ENCODE data around the gene PTGIS. TPM values are rescaled to one million over a fixed set of nuclear protein-coding genes. Genes with fewer than 3 reads are reported as not detected.

The PTGIS gene
- total RNA-seq, 1 experiment from 2014 or later, result 0.26 TPM

DNA sequence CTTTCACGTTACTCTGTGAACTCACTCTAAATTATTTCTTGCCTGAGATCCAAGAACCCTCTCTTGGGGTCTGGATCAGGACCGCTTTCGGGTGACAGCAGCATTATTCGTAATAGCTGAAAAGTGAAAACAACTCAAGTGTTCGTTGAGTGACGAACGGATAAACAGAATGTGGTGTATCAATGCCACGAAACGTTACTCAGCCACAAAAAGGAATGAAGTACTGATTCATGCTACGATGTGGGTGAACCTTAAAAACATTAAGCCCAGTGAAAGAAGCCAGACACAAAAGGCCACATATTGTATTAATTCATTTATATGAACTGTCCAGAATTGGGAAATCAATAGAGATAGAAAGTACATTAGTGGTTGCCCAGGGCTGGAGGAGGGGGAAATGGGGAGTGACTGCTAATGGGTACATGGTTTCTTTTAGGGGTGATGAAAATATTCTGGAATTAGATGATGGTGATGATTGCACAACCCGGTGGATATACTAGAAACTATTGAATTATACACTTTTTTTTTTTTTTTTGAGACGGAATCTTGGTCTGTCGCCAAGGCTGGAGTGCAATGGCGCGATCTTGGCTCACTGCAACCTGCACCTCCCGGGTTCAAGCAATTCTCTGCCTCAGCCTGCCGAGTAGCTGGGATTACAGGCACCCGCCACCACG is 8.4 kb downstream of the PTGIS start:
- H3K27ac Mint-ChIP-seq (ENCODE audit: unreplicated experiment), result no peak overlapping the region
- CTCF ChIA-PET, result interaction anchor here (0.6 kb wide), 1 partner anchor 1849 kb away, joined by 3 read pairs; no protein-coding TSS in a partner anchor
- BruUV-seq (replicated peaks), result no TSS peak
- intact Hi-C loops (cut with micrococcal nuclease; ENCODE audit: unreplicated experiment), result no loop called here
- no peaks in the 10 kb centered on the region for H3K9me3 Mint-ChIP-seq (ENCODE audit: low read depth, unreplicated experiment)
- TF ChIP-seq, protein P1, sequence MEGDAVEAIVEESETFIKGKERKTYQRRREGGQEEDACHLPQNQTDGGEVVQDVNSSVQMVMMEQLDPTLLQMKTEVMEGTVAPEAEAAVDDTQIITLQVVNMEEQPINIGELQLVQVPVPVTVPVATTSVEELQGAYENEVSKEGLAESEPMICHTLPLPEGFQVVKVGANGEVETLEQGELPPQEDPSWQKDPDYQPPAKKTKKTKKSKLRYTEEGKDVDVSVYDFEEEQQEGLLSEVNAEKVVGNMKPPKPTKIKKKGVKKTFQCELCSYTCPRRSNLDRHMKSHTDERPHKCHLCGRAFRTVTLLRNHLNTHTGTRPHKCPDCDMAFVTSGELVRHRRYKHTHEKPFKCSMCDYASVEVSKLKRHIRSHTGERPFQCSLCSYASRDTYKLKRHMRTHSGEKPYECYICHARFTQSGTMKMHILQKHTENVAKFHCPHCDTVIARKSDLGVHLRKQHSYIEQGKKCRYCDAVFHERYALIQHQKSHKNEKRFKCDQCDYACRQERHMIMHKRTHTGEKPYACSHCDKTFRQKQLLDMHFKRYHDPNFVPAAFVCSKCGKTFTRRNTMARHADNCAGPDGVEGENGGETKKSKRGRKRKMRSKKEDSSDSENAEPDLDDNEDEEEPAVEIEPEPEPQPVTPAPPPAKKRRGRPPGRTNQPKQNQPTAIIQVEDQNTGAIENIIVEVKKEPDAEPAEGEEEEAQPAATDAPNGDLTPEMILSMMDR (IDR thresholded peaks at IDR 0.05; ENCODE audit: unreplicated experiment), result no peak
- DNase-seq, result no peak
- peaks cover 6% of the 10 kb centered on the region for H3K36me3 Mint-ChIP-seq (ENCODE audit: insufficient read depth, unreplicated experiment)
- H3K4me1 Mint-ChIP-seq (ENCODE audit: low read depth, unreplicated experiment), result peaks cover 31% of the 10 kb centered on the region
- no peak overlapping the region for H3K4me3 Mint-ChIP-seq (ENCODE audit: low read depth, unreplicated experiment)
- H3K27me3 Mint-ChIP-seq (ENCODE audit: unreplicated experiment), result no peaks in the 10 kb centered on the region

DNA sequence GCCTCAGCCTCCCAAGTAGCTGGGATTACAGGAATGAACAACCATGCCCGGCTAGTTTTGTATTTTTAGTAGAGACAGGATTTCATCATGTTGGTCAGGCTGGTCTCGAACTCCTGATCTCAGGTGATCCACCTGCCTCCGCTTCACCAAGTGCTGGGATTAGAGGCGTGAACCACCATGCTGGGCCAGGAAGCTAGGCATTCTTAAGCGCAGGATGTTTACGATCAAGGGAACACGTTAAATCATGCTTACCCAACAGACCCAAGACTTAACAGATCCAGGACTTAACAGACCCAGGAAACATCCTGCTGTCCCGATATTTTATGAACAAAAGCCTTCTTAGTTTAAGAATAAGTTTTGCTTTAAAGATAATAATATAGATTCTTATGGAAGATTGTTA is 9.1 kb downstream of the PTGIS start:
- no peak for DNase-seq
- H3K36me3 Mint-ChIP-seq (ENCODE audit: insufficient read depth, unreplicated experiment), result peaks cover 6% of the 10 kb centered on the region
- intact Hi-C loops (cut with micrococcal nuclease; ENCODE audit: unreplicated experiment), result no loop called here
- H3K4me1 Mint-ChIP-seq (ENCODE audit: low read depth, unreplicated experiment), result peaks cover 31% of the 10 kb centered on the region
- TF ChIP-seq, protein P1 (IDR thresholded peaks at IDR 0.05; ENCODE audit: unreplicated experiment), result no peak
- no peak overlapping the region for H3K4me3 Mint-ChIP-seq (ENCODE audit: low read depth, unreplicated experiment)
- no peaks in the 10 kb centered on the region for H3K9me3 Mint-ChIP-seq (ENCODE audit: low read depth, unreplicated experiment)
- BruUV-seq (replicated peaks), result no TSS peak
- no peak overlapping the region for H3K27ac Mint-ChIP-seq (ENCODE audit: unreplicated experiment)
- CTCF ChIA-PET, result interaction anchor here (0.7 kb wide), 1 partner anchor 1386 kb away, joined by 3 read pairs; no protein-coding TSS in a partner anchor
- no peaks in the 10 kb centered on the region for H3K27me3 Mint-ChIP-seq (ENCODE audit: unreplicated experiment)

DNA sequence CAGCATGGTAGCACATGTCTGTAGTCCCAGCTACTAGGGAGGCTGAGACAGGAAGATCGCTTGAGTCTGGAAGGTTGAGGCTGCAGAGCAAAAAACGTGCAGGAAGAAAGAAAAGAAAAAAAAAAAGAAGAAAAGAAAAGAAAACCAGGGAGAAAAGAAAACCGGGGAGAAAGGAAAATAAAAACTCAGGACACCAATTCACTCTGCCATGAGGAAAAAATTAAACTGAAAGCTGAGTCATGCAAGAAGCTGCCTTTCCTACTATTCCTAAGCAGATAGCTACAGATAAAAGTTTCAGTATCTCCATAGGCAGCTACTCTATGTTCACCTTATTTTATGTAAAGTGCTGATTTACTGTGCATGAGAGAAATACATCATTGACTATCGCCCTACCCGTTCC is 10.5 kb downstream of the PTGIS start:
- intact Hi-C loops (cut with micrococcal nuclease; ENCODE audit: unreplicated experiment), result no loop called here
- DNase-seq, result no peak
- Mint-ChIP-seq H3K27ac (ENCODE audit: unreplicated experiment) (no peak overlapping the region), H3K9me3 (ENCODE audit: low read depth, unreplicated experiment) (no peaks in the 10 kb centered on the region), H3K4me3 (ENCODE audit: low read depth, unreplicated experiment) (no peak overlapping the region), H3K36me3 (ENCODE audit: insufficient read depth, unreplicated experiment) (peaks cover 2% of the 10 kb centered on the region), H3K4me1 (ENCODE audit: low read depth, unreplicated experiment) (peaks cover 29% of the 10 kb centered on the region), H3K27me3 (ENCODE audit: unreplicated experiment) (no peaks in the 10 kb centered on the region)
- no TSS peak for BruUV-seq (replicated peaks)
- CTCF ChIA-PET, result interaction anchor here (0.7 to 1.2 kb wide), 3 partner anchors 9 to 34 kb away, joined by 3 to 5 read pairs (median 4); no protein-coding TSS in a partner anchor
- TF ChIP-seq, protein P1 (IDR thresholded peaks at IDR 0.05; ENCODE audit: unreplicated experiment), result no peak

DNA sequence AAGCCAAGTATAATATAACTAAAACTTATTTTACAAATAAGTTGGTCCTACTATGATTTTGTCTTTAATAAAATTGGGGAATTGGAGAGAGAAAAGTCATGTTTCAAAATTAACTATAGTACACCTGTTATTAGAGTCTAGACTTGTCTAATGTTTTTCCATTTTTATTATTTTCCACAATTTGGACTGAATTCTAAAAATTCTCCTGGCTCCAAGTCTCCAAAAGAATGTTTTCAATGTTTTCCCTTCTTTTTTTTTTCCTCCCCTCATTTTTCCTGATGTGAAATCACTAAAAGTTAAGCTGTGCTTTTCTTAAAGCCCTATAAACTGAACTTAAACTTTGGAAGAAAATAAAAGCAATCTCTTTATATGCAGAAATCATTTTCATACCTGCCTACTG is 11.3 kb downstream of the PTGIS start:
- no peak overlapping the region for H3K4me3 Mint-ChIP-seq (ENCODE audit: low read depth, unreplicated experiment)
- H3K36me3 Mint-ChIP-seq (ENCODE audit: insufficient read depth, unreplicated experiment), result no peaks in the 10 kb centered on the region
- no peaks in the 10 kb centered on the region for H3K27me3 Mint-ChIP-seq (ENCODE audit: unreplicated experiment)
- TF ChIP-seq, protein P1 (IDR thresholded peaks at IDR 0.05; ENCODE audit: unreplicated experiment), result no peak
- BruUV-seq (replicated peaks), result no TSS peak
- no peak for DNase-seq
- H3K4me1 Mint-ChIP-seq (ENCODE audit: low read depth, unreplicated experiment), result peaks cover 33% of the 10 kb centered on the region
- CTCF ChIA-PET, result no interaction called here
- peak overlapping the region; percentile 0 for H3K27ac Mint-ChIP-seq (ENCODE audit: unreplicated experiment)
- intact Hi-C loops (cut with micrococcal nuclease; ENCODE audit: unreplicated experiment), result no loop called here
- H3K9me3 Mint-ChIP-seq (ENCODE audit: low read depth, unreplicated experiment), result no peaks in the 10 kb centered on the region
